B cell (primary cell): ENCODE results near the gene EIF4G2. TPM values are rescaled to one million over a fixed set of nuclear protein-coding genes. Genes with fewer than 3 reads are reported as not detected.

Experiments
- ATAC-seq: fragments of 200-7000 bp; cut with Tn5 transposase; one replicate; pipeline ENCODE4 v1.10.0; 2021; ENCODE audit warnings: low read depth, mild to moderate bottlenecking, moderate number of reproducible peaks, moderate library complexity
- CTCF ChIA-PET: fragments of 350-600 bp; sonication (Branson Sonifier 250); formaldehyde crosslinking; loops from one replicate; lab custom pipeline; 2021; ENCODE audit warnings: antibody characterized with exemption, inconsistent platforms; lab: Charles Lee
- POLR2A ChIA-PET: fragments of 350-600 bp; sonication (Branson Sonifier 250); formaldehyde crosslinking; loops from one replicate; lab custom pipeline; 2021; ENCODE audit warnings: antibody characterized with exemption; lab: Charles Lee
- DNase-seq: peaks from one replicate; pipeline ENCODE4 v3.0.0; 2013
- H2AFZ ChIP-seq: 2 replicates; pipeline ENCODE4 v1.6.1; 2012; ENCODE audit warnings: mild to moderate bottlenecking, low read depth, low read length; ENCODE audit not compliant: insufficient read depth, poor library complexity, severe bottlenecking
- H3K27ac ChIP-seq, 2 donors: 1 replicate in 1 of 2; 2 replicates in 1 of 2; pipeline ENCODE4 v1.5.1; 2012 to 2013; ENCODE audit warnings: low read length in 2 of 2, mild to moderate bottlenecking in 2 of 2, moderate library complexity in 1 of 2
- H3K27me3 ChIP-seq, 4 experiments: fragments of 200-600 bp in 1 of 4; sonication (generic) in 1 of 4; replicated peaks in 1 of 4; 1 replicate in 2 of 4; 2 replicates in 2 of 4; pipeline versions ENCODE4 v1.6.1 to v1.7.0; 2013 to 2016; ENCODE audit warnings: low read length in 3 of 4, mild to moderate bottlenecking in 2 of 4, mixed read lengths in 1 of 4, moderate library complexity in 1 of 4; ENCODE audit not compliant: insufficient read depth in 4 of 4, control insufficient read depth in 3 of 4; ENCODE audit errors: control extremely low read depth in 1 of 4
- H3K36me3 ChIP-seq, 2 experiments: replicated peaks in 1 of 2; 1 replicate in 1 of 2; 2 replicates in 1 of 2; pipeline versions ENCODE4 v1.6.1 to v1.7.1; 2013; ENCODE audit warnings: low read length in 1 of 2; ENCODE audit not compliant: insufficient read depth in 2 of 2, control insufficient read depth in 1 of 2; ENCODE audit errors: control extremely low read depth in 1 of 2, extremely low read depth in 1 of 2
- H3K4me1 ChIP-seq, 2 donors: fragments of 200-600 bp in 1 of 2; sonication (generic) in 1 of 2; 1 replicate in 1 of 2; 2 replicates in 1 of 2; pipeline versions ENCODE4 v1.5.1 to v1.6.1; 2013 to 2017; ENCODE audit warnings: low read length in 2 of 2; ENCODE audit not compliant: control insufficient read depth in 2 of 2, insufficient read depth in 2 of 2
- H3K4me2 ChIP-seq: replicated peaks from 2 replicates; pipeline ENCODE3; 2012; ENCODE audit warnings: mild to moderate bottlenecking, low read depth, low read length; ENCODE audit not compliant: poor library complexity, severe bottlenecking
- H3K4me3 ChIP-seq, 5 experiments: fragments of 200-600 bp in 1 of 5; sonication (generic) in 1 of 5; 1 replicate in 3 of 5; 2 replicates in 2 of 5; pipeline versions ENCODE4 v1.5.1 to v1.7.0; 2011 to 2016; ENCODE audit warnings: low read length in 4 of 5, mild to moderate bottlenecking in 4 of 5, low read depth in 2 of 5, control low read depth in 1 of 5, moderate library complexity in 1 of 5; ENCODE audit not compliant: insufficient read depth in 1 of 5; ENCODE audit errors: control extremely low read depth in 1 of 5, extremely low read depth in 1 of 5
- H3K79me2 ChIP-seq: fragments of 200-600 bp; sonication (generic); one replicate; pipeline ENCODE4 v1.6.0; 2016; ENCODE audit warnings: low read length; ENCODE audit not compliant: control insufficient read depth, insufficient read depth
- H3K9ac ChIP-seq: fragments of 200-600 bp; sonication (generic); 2 replicates; pipeline ENCODE4 v1.6.1; 2017; ENCODE audit warnings: mild to moderate bottlenecking, low read length, moderate library complexity
- H3K9me3 ChIP-seq, 3 donors: one replicate each; pipeline versions ENCODE4 v1.6.1 to v1.7.1; 2013; ENCODE audit warnings: low read length in 2 of 3; ENCODE audit not compliant: control insufficient read depth in 2 of 3, insufficient read depth in 1 of 3; ENCODE audit errors: control extremely low read depth in 1 of 3
- H4K20me1 ChIP-seq: 2 replicates; pipeline ENCODE4 v1.6.0; 2012; ENCODE audit warnings: mild to moderate bottlenecking, low read length; ENCODE audit not compliant: insufficient read depth, control insufficient read depth, poor library complexity, severe bottlenecking
- H3K27ac Mint-ChIP-seq: one replicate; pipeline ENCODE4 v1.8.0; 2021; ENCODE audit warnings: mixed read lengths
- H3K27me3 Mint-ChIP-seq: one replicate; pipeline ENCODE4 v1.8.0; 2021; ENCODE audit warnings: mixed read lengths
- H3K4me1 Mint-ChIP-seq: one replicate; pipeline ENCODE4 v1.8.0; 2021; ENCODE audit warnings: mixed read lengths
- H3K4me3 Mint-ChIP-seq: one replicate; pipeline ENCODE4 v1.8.0; 2021; ENCODE audit warnings: mixed read lengths
- H3K9me3 Mint-ChIP-seq: one replicate; pipeline ENCODE4 v1.8.0; 2022; ENCODE audit warnings: mixed read lengths; ENCODE audit not compliant: insufficient read depth
- EZH2 ChIP-seq: IDR thresholded peaks from 2 replicates; pipeline ENCODE4 v1.6.1; 2012; ENCODE audit warnings: borderline replicate concordance, low read depth, mild to moderate bottlenecking, moderate library complexity, low read length; ENCODE audit not compliant: insufficient read depth, poor library complexity, severe bottlenecking
- WGBS: methylation state at CpG from one replicate; pipeline ENCODE4 v1.1.5; 2013; ENCODE audit warnings: missing lambda C conversion rate; ENCODE audit not compliant: insufficient coverage; 5-methylcytosine and 5-hydroxymethylcytosine counted together
- intact Hi-C: fragments of 100-400 bp; cut with micrococcal nuclease; formaldehyde crosslinking; loops from one replicate; pipeline ENCODE4 v1.10.0; 2022
- polyA minus RNA-seq: library from RNA; depleted of rRNA, polyadenylated mRNA; stranded (reverse); fragments of >200 nt; gene quantifications from 2 replicates; pipeline ENCODE4 v1.2.3, GENCODE V29; 2012
- polyA plus RNA-seq: library from polyadenylated mRNA; depleted of rRNA; stranded (reverse); fragments of >200 nt; gene quantifications from 2 replicates; pipeline ENCODE4 v1.2.3, GENCODE V29; 2012
- total RNA-seq, 2 donors: library from RNA; stranded (reverse); fragments of 120-200 nt in 1 of 2; gene quantifications; 1 replicate in 1 of 2; 2 replicates in 1 of 2; pipeline versions ENCODE4 v1.2.3 to v1.2.4, GENCODE V29; 2013 to 2022
- TF ChIP-seq, protein P1 (sequence below): fragments of 200-600 bp; IDR thresholded peaks from one replicate; pipeline ENCODE4 v1.8.0; 2022; ENCODE audit warnings: antibody characterized with exemption, mild to moderate bottlenecking

The EIF4G2 gene
- total RNA-seq (530 and 592 TPM in 2 replicates), polyA plus RNA-seq (275 and 309 TPM in 2 replicates), polyA minus RNA-seq (473 and 490 TPM in 2 replicates)
- total RNA-seq (2013) = 506 TPM

DNA sequence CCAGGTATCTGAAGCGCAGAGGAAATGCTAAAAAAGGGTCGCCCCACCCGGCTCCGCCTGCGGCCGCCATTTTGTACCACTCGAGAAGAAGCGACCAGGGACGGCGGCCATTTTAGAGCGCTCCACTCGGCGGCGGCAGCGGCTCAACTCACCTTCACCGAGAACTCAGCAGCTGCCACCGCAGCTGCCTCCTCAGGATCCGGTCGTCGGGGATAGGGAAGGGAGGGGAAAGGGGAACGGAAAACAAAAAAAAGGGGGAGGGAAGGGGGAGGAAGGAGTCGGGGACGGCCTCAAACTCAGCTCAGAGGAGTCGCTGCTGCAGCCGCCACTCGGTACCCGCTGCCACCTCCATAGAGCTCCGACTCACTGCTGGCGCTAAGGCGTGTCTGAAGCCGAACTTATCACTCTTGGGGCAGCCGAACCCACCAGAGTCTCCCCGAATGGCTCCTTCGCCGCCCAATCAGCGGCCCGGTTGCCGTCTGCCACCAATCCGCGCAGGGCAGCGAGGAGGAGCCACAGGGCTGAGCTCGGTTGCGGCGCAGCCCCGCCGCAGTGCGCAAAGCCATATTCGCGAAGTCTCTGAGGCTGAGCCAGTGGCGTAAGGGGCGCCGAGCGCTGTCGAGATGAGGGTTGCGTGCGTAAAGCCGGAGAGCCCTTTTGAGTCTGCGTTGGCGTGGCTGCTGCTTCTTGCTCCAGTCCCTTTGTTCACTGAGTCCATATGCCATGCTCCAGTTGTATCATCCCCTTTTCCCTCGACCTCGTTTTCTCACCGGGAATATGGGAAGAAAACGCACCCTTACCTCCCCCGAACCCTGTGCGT, at the start of gene EIF4G2:
TSS of gene EIF4G2 (minus strand) at position 374 of the 820 bp plus-strand sequence.
- peaks cover 22% of the 10 kb centered on the region for H4K20me1 ChIP-seq
- peak within 1 kb of the TSS; percentile 89 to 97 (median 94) for H3K4me3 ChIP-seq
- peaks cover 49% of the 10 kb centered on the region for H3K79me2 ChIP-seq
- peak within 1 kb of the TSS; percentile 94 for H3K4me2 ChIP-seq
- peak within 1 kb of the TSS; percentile 99 for H2AFZ ChIP-seq
- ATAC-seq (peak; percentile 89), DNase-seq (peak; percentile 99)
- peaks cover 24 to 26% of the 10 kb centered on the region in 2 donors for H3K4me1 ChIP-seq
- TF ChIP-seq, protein P1, sequence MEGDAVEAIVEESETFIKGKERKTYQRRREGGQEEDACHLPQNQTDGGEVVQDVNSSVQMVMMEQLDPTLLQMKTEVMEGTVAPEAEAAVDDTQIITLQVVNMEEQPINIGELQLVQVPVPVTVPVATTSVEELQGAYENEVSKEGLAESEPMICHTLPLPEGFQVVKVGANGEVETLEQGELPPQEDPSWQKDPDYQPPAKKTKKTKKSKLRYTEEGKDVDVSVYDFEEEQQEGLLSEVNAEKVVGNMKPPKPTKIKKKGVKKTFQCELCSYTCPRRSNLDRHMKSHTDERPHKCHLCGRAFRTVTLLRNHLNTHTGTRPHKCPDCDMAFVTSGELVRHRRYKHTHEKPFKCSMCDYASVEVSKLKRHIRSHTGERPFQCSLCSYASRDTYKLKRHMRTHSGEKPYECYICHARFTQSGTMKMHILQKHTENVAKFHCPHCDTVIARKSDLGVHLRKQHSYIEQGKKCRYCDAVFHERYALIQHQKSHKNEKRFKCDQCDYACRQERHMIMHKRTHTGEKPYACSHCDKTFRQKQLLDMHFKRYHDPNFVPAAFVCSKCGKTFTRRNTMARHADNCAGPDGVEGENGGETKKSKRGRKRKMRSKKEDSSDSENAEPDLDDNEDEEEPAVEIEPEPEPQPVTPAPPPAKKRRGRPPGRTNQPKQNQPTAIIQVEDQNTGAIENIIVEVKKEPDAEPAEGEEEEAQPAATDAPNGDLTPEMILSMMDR = no peak
- no peak for TF ChIP-seq EZH2
- ChIA-PET POLR2A (interaction anchor here (0.6 to 3.7 kb wide), 22 partner anchors 9 to 1348 kb away, joined by 3 to 147 read pairs (median 5); partner anchors contain the start of genes CTR9, USP47, ZBED5 and ZNF143), CTCF (interaction anchor here (0.7 to 3.9 kb wide), 16 partner anchors 8 to 1035 kb away, joined by 3 to 27 read pairs (median 4); partner anchors contain the start of genes CTR9 and ZBED5)
- H3K27me3 ChIP-seq = no peaks in the 10 kb centered on the region
- WGBS = under 1% methylated on average over 59 of the region's 65 CpGs
- no peaks in the 10 kb centered on the region for H3K9me3 Mint-ChIP-seq
- peaks cover 39% of the 10 kb centered on the region for H3K4me1 Mint-ChIP-seq
- no peaks in the 10 kb centered on the region for H3K9me3 ChIP-seq
- H3K27ac ChIP-seq = peak within 1 kb of the TSS; percentile 92 to 96
- peak within 1 kb of the TSS; percentile 99 for H3K4me3 Mint-ChIP-seq
- H3K27ac Mint-ChIP-seq = peak within 1 kb of the TSS; percentile 99
- H3K36me3 ChIP-seq = peaks cover under 1 to 34% of the 10 kb centered on the region in 2 experiments
- intact Hi-C loops = loop anchor here (1.0 to 5.0 kb wide), 9 partner anchors 16 to 1348 kb away; partner anchors contain the start of genes CTR9, RNF141, USP47 and ZBED5
- peak within 1 kb of the TSS; percentile 98 for H3K9ac ChIP-seq
- no peaks in the 10 kb centered on the region for H3K27me3 Mint-ChIP-seq
